Caco-2 (cell line): Measurements from ENCODE around the gene ATP8B2. TPM values are rescaled to one million over a fixed set of nuclear protein-coding genes. Genes with fewer than 3 reads are reported as not detected.

ENCODE experiments used
- BruUV-seq: library from RNA; stranded (reverse); fragments of 400-500 nt; replicated peaks from 2 replicates; lab custom pipeline; 2021; lab: Mats Ljungman, UMichigan
- CTCF ChIA-PET: fragments of 300-600 bp; sonication (Branson Sonifier 250); formaldehyde crosslinking; loops from one replicate; lab custom pipeline; 2022; ENCODE audit warnings: antibody characterized with exemption; lab: Charles Lee
- POLR2A ChIA-PET: fragments of 300-600 bp; sonication (Branson Sonifier 250); formaldehyde crosslinking; loops from one replicate; lab custom pipeline; 2022; ENCODE audit warnings: antibody characterized with exemption; lab: Charles Lee
- DNase-seq, 2 experiments: peaks; one replicate each; pipeline versions ENCODE4 v3.0.0 to v3.0.0-alpha.2; 2020 to 2022
- H3K27me3 ChIP-seq: replicated peaks from 2 replicates; pipeline ENCODE4 v1.6.0; 2011; ENCODE audit warnings: low read length; ENCODE audit not compliant: control insufficient read depth, insufficient read depth
- H3K36me3 ChIP-seq: 2 replicates; pipeline ENCODE4 v1.5.1; 2011; ENCODE audit warnings: low read length; ENCODE audit not compliant: control insufficient read depth, insufficient read depth
- H3K4me1 ChIP-seq: fragments of 250-450 bp; sonication (Bioruptor Pico); 2 replicates; pipeline ENCODE4 v1.5.1; 2020; ENCODE audit warnings: mild to moderate bottlenecking
- H3K4me3 ChIP-seq: 2 replicates; pipeline ENCODE4 v1.5.1; 2011; ENCODE audit warnings: low read depth, mild to moderate bottlenecking, control low read depth, low read length
- H3K9me3 ChIP-seq: fragments of 250-450 bp; sonication (Bioruptor Pico); 2 replicates; pipeline ENCODE4 v1.5.1; 2020; ENCODE audit warnings: mild to moderate bottlenecking, moderate library complexity
- H3K27ac Mint-ChIP-seq: one replicate; pipeline ENCODE4 v1.8.0; 2022; ENCODE audit warnings: mixed read lengths; ENCODE audit not compliant: unreplicated experiment
- H3K27me3 Mint-ChIP-seq: one replicate; pipeline ENCODE4 v1.8.0; 2022; ENCODE audit warnings: mixed read lengths; ENCODE audit not compliant: insufficient read depth, unreplicated experiment
- H3K36me3 Mint-ChIP-seq: one replicate; pipeline ENCODE4 v1.8.0; 2022; ENCODE audit warnings: mild to moderate bottlenecking, mixed read lengths; ENCODE audit not compliant: insufficient read depth, unreplicated experiment
- H3K4me1 Mint-ChIP-seq: one replicate; pipeline ENCODE4 v1.8.0; 2022; ENCODE audit warnings: low read depth, mixed read lengths; ENCODE audit not compliant: unreplicated experiment
- H3K4me3 Mint-ChIP-seq: one replicate; pipeline ENCODE4 v1.8.0; 2022; ENCODE audit warnings: mild to moderate bottlenecking, moderate library complexity, mixed read lengths; ENCODE audit not compliant: unreplicated experiment
- H3K9me3 Mint-ChIP-seq: one replicate; pipeline ENCODE4 v1.8.0; 2022; ENCODE audit warnings: mixed read lengths; ENCODE audit not compliant: unreplicated experiment
- CTCF ChIP-seq, 2 experiments: fragments of 200-600 bp in 1 of 2; IDR thresholded peaks; 1 replicate in 1 of 2; 2 replicates in 1 of 2; pipeline versions ENCODE4 v1.5.1 to v1.8.0; 2011 to 2022; ENCODE audit warnings: antibody characterized with exemption in 1 of 2, control low read depth in 1 of 2, inconsistent platforms in 1 of 2, low read depth in 1 of 2, low read length in 1 of 2, mild to moderate bottlenecking in 1 of 2, moderate library complexity in 1 of 2; ENCODE audit not compliant: insufficient read depth in 1 of 2, severe bottlenecking in 1 of 2, unreplicated experiment in 1 of 2
- intact Hi-C: fragments of 100-400 bp; cut with micrococcal nuclease; formaldehyde crosslinking; loops from one replicate; pipeline ENCODE4 v1.10.0; 2022; ENCODE audit not compliant: unreplicated experiment
- total RNA-seq: library from RNA; stranded (reverse); gene quantifications from 2 replicates; pipeline ENCODE4 v1.2.3, GENCODE V29; 2022

The ATP8B2 gene
- total RNA-seq, 1 experiment from 2014 or later = 10.5 TPM

- intact Hi-C loops = no loop called here
- Mint-ChIP-seq H3K27me3 (peaks cover 2% of the 10 kb centered on the region), H3K4me3 (no peak overlapping the region), H3K4me1 (peaks cover 7% of the 10 kb centered on the region), H3K9me3 (peaks cover 7% of the 10 kb centered on the region), H3K27ac (no peak overlapping the region), H3K36me3 (no peaks in the 10 kb centered on the region)
- H3K4me1 ChIP-seq = peaks cover 8% of the 10 kb centered on the region
- no peaks in the 10 kb centered on the region for H3K27me3 ChIP-seq
- no peaks in the 10 kb centered on the region for H3K9me3 ChIP-seq
- POLR2A ChIA-PET = no interaction called here
- no peak for DNase-seq
- TF ChIP-seq CTCF (IDR thresholded peaks at IDR 0.05; ENCODE audit: insufficient read depth in 1 of 2, low read depth in 1 of 2, low read length in 1 of 2, severe bottlenecking in 1 of 2, unreplicated experiment in 1 of 2) = no peak
- CTCF ChIA-PET = no interaction called here
- H3K4me3 ChIP-seq = no peak overlapping the region
- BruUV-seq = no TSS peak
- no peaks in the 10 kb centered on the region for H3K36me3 ChIP-seq
Measured at GRCh38 chr1:154391086-154391770, 65.9 kb downstream of the ATP8B2 start.

- H3K4me3 Mint-ChIP-seq = no peak overlapping the region
- H3K4me1 Mint-ChIP-seq = no peaks in the 10 kb centered on the region
- Histone ChIP-seq H3K36me3 (no peaks in the 10 kb centered on the region), H3K9me3 (no peaks in the 10 kb centered on the region), H3K4me3 (no peak overlapping the region), H3K27me3 (no peaks in the 10 kb centered on the region), H3K4me1 (no peaks in the 10 kb centered on the region)
- BruUV-seq = no TSS peak
- H3K27me3 Mint-ChIP-seq = peaks cover 5% of the 10 kb centered on the region
- no peak for TF ChIP-seq CTCF (IDR thresholded peaks at IDR 0.05; ENCODE audit: insufficient read depth in 1 of 2, low read depth in 1 of 2, low read length in 1 of 2, severe bottlenecking in 1 of 2, unreplicated experiment in 1 of 2)
- DNase-seq = no peak
- POLR2A ChIA-PET = no interaction called here
- H3K9me3 Mint-ChIP-seq = peaks cover 13% of the 10 kb centered on the region
- no peak overlapping the region for H3K27ac Mint-ChIP-seq
- intact Hi-C loops = no loop called here
- CTCF ChIA-PET = no interaction called here
- no peaks in the 10 kb centered on the region for H3K36me3 Mint-ChIP-seq
Measured at GRCh38 chr1:154398141-154398540, 72.8 kb downstream of the ATP8B2 start.

GRCh38 chr1:154398678-154399077 lies 73.4 kb downstream of the ATP8B2 start:
- peaks cover 13% of the 10 kb centered on the region for H3K9me3 Mint-ChIP-seq
- H3K4me3 ChIP-seq = no peak overlapping the region
- H3K27ac Mint-ChIP-seq = no peak overlapping the region
- no peaks in the 10 kb centered on the region for H3K4me1 Mint-ChIP-seq
- peaks cover 5% of the 10 kb centered on the region for H3K27me3 Mint-ChIP-seq
- no peaks in the 10 kb centered on the region for H3K27me3 ChIP-seq
- no peaks in the 10 kb centered on the region for H3K4me1 ChIP-seq
- intact Hi-C loops = no loop called here
- ChIA-PET CTCF (no interaction called here), POLR2A (no interaction called here)
- no peaks in the 10 kb centered on the region for H3K36me3 ChIP-seq
- no peak for TF ChIP-seq CTCF (IDR thresholded peaks at IDR 0.05; ENCODE audit: insufficient read depth in 1 of 2, low read depth in 1 of 2, low read length in 1 of 2, severe bottlenecking in 1 of 2, unreplicated experiment in 1 of 2)
- DNase-seq = no peak
- BruUV-seq = no TSS peak
- H3K36me3 Mint-ChIP-seq = no peaks in the 10 kb centered on the region
- no peaks in the 10 kb centered on the region for H3K9me3 ChIP-seq
- no peak overlapping the region for H3K4me3 Mint-ChIP-seq
